HEK293 (cell line): ENCODE data around the gene RBBP7.

Experiments
- CTCF ChIA-PET: fragments of 350-600 bp; formaldehyde crosslinking; extraction: SDS; loops from one replicate; lab custom pipeline; 2021; ENCODE audit warnings: antibody characterized with exemption; lab: Yijun Ruan, JAX
- POLR2A ChIA-PET: fragments of 300-600 bp; formaldehyde crosslinking; extraction: SDS; loops from one replicate; lab custom pipeline; 2020; ENCODE audit warnings: antibody characterized with exemption, inconsistent platforms; lab: Yijun Ruan, JAX
- H3K27ac ChIP-seq: fragments of 200-500 bp; sonication (Bioruptor generic); 2 replicates; pipeline ENCODE4 v1.5.1; 2014; ENCODE audit warnings: low read depth, low read length, control low read depth, inconsistent platforms; ENCODE audit errors: extremely low read depth
- H3K36me3 ChIP-seq, 2 experiments: fragments of 200-500 bp in 1 of 2; sonication (Bioruptor generic) in 1 of 2; 1 replicate in 1 of 2; 2 replicates in 1 of 2; pipeline ENCODE4 v1.5.1; 2014 to 2017; ENCODE audit warnings: inconsistent platforms in 2 of 2, low read length in 2 of 2; ENCODE audit not compliant: control insufficient read depth in 2 of 2, insufficient read depth in 1 of 2
- H3K4me1 ChIP-seq: fragments of 200-500 bp; sonication (Bioruptor generic); 2 replicates; pipeline ENCODE4 v1.5.1; 2014; ENCODE audit warnings: mild to moderate bottlenecking, low read length, inconsistent platforms; ENCODE audit not compliant: control insufficient read depth, insufficient read depth
- H3K4me3 ChIP-seq: 2 replicates; pipeline ENCODE4 v1.5.1; 2011; ENCODE audit warnings: low read depth, mild to moderate bottlenecking, control low read depth, low read length, moderate library complexity
- H3K9me3 ChIP-seq: fragments of 200-500 bp; sonication (Bioruptor generic); 2 replicates; pipeline ENCODE4 v1.5.1; 2014; ENCODE audit warnings: low read depth, low read length, inconsistent platforms; ENCODE audit not compliant: control insufficient read depth, insufficient read depth
- IKZF3 ChIP-seq: fragments of 450-650 bp; IDR thresholded peaks from 2 replicates; pipeline ENCODE4 v1.5.0; 2018; ENCODE audit warnings: missing biosample characterization, mild to moderate bottlenecking, missing genetic modification characterization, moderate library complexity
- SCRT2 ChIP-seq: fragments of 450-650 bp; formaldehyde crosslinking; IDR thresholded peaks from 2 replicates; pipeline ENCODE4 v1.5.1; 2016; ENCODE audit warnings: missing biosample characterization, missing genetic modification characterization
- YY2 ChIP-seq: fragments of 450-650 bp; formaldehyde crosslinking; IDR thresholded peaks from 2 replicates; pipeline ENCODE4 v1.5.1; 2016; ENCODE audit warnings: missing biosample characterization, missing genetic modification characterization
- ZBTB21 ChIP-seq: fragments of 450-650 bp; formaldehyde crosslinking; IDR thresholded peaks from 2 replicates; pipeline ENCODE4 v1.5.1; 2017; ENCODE audit warnings: missing biosample characterization, missing genetic modification characterization
- ZNF521 ChIP-seq: fragments of 450-650 bp; formaldehyde crosslinking; IDR thresholded peaks from 2 replicates; pipeline ENCODE4 v1.5.1; 2017; ENCODE audit warnings: missing biosample characterization, mild to moderate bottlenecking, missing genetic modification characterization
- ZNF768 ChIP-seq: fragments of 450-650 bp; formaldehyde crosslinking; IDR thresholded peaks from 2 replicates; pipeline ENCODE4 v1.5.1; 2018; ENCODE audit warnings: missing biosample characterization, mild to moderate bottlenecking, missing genetic modification characterization
- TF ChIP-seq, protein P1 (sequence below): fragments of 450-650 bp; formaldehyde crosslinking; IDR thresholded peaks from 2 replicates; pipeline ENCODE4 v1.5.1; 2017; ENCODE audit warnings: missing biosample characterization, missing genetic modification characterization
- TF ChIP-seq, protein P2 (sequence below): fragments of 450-650 bp; formaldehyde crosslinking; IDR thresholded peaks from 2 replicates; pipeline ENCODE4 v1.5.1; 2016; ENCODE audit warnings: missing biosample characterization, missing genetic modification characterization
- TF ChIP-seq, protein P3 (sequence below): fragments of 450-650 bp; formaldehyde crosslinking; IDR thresholded peaks from 2 replicates; pipeline ENCODE4 v1.5.1; 2016; ENCODE audit warnings: missing biosample characterization, missing genetic modification characterization, borderline replicate concordance
- TF ChIP-seq, protein P4 (sequence below): fragments of 450-650 bp; formaldehyde crosslinking; IDR thresholded peaks from 2 replicates; pipeline ENCODE4 v1.5.1; 2017; ENCODE audit warnings: missing biosample characterization, missing genetic modification characterization

Gene RBBP7

DNA sequence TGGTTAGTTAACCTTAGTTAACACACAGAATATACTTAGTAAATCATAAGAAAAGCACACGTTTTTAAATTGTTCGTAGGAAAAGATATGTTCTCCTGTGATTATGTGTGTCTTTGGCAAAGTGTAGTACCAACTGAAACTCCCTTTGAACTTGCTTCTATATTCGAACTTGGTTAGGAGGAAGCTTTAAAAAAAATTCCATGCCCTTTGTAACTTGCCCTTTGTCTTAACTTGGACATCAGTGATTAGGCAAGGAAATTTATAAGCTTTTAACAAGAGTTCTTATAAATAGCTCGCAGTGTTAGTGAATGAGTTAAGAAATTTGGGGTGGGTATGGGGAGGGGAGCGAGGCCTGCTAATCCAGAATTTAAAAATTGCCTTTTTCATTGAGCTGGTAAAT is 50.5 kb downstream of the RBBP7 start (continued):
- no peak for TF ChIP-seq ZBTB21 (tag by site-specific recombination)
- TF ChIP-seq ZNF521: no peak

DNA sequence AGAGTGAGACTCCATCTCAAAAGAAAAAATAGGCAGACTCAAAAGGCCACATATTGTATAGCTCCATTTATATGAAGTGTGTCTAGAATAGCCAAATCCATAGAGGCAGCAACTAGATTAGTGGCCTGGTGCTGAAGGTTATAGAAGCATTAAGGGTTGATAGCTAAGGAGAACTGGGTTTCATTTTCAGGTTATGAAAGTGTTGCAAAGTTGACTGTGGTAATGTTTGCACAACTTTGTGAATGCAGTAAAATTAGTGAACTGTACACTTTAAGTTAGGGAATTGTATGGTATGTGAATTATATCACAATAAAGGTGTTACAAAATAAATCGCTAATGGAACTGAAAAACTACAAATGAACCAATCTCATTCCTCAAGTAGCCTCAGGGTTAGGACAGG is 55.6 kb downstream of the RBBP7 start:
- Histone ChIP-seq H3K4me3 (no peak overlapping the region), H3K27ac (no peak overlapping the region), H3K36me3 (peaks cover 17 to 45% of the 10 kb centered on the region in 2 experiments), H3K4me1 (no peaks in the 10 kb centered on the region), H3K9me3 (no peaks in the 10 kb centered on the region)
- ChIA-PET POLR2A (no interaction called here), CTCF (interaction anchor here (0.8 to 1.0 kb wide), 2 partner anchors 9 to 11 kb away, joined by 3 read pairs; no protein-coding TSS in a partner anchor)
- TF ChIP-seq, protein P1, sequence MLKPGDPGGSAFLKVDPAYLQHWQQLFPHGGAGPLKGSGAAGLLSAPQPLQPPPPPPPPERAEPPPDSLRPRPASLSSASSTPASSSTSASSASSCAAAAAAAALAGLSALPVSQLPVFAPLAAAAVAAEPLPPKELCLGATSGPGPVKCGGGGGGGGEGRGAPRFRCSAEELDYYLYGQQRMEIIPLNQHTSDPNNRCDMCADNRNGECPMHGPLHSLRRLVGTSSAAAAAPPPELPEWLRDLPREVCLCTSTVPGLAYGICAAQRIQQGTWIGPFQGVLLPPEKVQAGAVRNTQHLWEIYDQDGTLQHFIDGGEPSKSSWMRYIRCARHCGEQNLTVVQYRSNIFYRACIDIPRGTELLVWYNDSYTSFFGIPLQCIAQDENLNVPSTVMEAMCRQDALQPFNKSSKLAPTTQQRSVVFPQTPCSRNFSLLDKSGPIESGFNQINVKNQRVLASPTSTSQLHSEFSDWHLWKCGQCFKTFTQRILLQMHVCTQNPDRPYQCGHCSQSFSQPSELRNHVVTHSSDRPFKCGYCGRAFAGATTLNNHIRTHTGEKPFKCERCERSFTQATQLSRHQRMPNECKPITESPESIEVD: peak; percentile 29; the same call in 1 of the 2 replicates
- TF ChIP-seq, protein P2, sequence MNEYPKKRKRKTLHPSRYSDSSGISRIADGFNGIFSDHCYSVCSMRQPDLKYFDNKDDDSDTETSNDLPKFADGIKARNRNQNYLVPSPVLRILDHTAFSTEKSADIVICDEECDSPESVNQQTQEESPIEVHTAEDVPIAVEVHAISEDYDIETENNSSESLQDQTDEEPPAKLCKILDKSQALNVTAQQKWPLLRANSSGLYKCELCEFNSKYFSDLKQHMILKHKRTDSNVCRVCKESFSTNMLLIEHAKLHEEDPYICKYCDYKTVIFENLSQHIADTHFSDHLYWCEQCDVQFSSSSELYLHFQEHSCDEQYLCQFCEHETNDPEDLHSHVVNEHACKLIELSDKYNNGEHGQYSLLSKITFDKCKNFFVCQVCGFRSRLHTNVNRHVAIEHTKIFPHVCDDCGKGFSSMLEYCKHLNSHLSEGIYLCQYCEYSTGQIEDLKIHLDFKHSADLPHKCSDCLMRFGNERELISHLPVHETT: no peak
- TF ChIP-seq YY2 (tag by site-specific recombination): no peak

DNA sequence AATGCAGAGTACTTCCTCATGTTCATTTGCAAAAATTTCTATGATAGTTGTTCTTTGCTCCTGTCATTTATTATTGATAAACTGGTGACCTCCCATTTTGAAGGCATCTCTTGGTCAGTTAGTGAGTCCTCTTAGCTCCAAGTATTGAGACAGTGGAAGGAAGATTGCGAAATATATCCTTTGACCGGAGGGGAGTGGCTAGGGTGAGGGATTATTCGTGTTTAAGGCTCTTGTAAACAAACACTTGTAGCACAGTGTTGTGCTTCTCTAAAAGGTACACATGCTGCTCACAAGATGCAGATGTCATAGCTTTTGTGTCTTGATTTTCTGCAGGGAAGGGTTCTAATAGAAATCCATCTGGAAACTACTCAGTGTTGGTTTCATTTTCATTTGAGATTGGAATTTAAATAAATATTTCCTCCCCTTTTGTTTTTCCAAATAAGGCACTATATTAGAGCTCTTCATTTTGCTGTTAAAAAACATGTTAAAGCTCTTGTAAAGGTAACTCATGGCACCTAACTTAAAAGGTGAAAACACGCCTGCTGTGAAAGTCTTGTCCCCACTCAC is 62.1 kb downstream of the RBBP7 start:
- ChIA-PET POLR2A (interaction anchor here (1.3 to 1.9 kb wide), 4 partner anchors 19 to 88 kb away, joined by 4 to 8 read pairs (median 6); partner anchors contain the start of genes RBBP7 and SYAP1), CTCF (interaction anchor here (0.6 to 4.4 kb wide), 12 partner anchors 10 to 888 kb away, joined by 3 to 16 read pairs (median 4); no protein-coding TSS in a partner anchor)
- H3K4me3 ChIP-seq: no peak overlapping the region
- TF ChIP-seq, protein P3, sequence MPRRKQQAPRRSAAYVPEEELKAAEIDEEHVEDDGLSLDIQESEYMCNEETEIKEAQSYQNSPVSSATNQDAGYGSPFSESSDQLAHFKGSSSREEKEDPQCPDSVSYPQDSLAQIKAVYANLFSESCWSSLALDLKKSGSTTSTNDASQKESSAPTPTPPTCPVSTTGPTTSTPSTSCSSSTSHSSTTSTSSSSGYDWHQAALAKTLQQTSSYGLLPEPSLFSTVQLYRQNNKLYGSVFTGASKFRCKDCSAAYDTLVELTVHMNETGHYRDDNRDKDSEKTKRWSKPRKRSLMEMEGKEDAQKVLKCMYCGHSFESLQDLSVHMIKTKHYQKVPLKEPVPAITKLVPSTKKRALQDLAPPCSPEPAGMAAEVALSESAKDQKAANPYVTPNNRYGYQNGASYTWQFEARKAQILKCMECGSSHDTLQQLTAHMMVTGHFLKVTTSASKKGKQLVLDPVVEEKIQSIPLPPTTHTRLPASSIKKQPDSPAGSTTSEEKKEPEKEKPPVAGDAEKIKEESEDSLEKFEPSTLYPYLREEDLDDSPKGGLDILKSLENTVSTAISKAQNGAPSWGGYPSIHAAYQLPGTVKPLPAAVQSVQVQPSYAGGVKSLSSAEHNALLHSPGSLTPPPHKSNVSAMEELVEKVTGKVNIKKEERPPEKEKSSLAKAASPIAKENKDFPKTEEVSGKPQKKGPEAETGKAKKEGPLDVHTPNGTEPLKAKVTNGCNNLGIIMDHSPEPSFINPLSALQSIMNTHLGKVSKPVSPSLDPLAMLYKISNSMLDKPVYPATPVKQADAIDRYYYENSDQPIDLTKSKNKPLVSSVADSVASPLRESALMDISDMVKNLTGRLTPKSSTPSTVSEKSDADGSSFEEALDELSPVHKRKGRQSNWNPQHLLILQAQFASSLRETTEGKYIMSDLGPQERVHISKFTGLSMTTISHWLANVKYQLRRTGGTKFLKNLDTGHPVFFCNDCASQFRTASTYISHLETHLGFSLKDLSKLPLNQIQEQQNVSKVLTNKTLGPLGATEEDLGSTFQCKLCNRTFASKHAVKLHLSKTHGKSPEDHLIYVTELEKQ (tag by site-specific recombination): no peak
- TF ChIP-seq, protein P4, sequence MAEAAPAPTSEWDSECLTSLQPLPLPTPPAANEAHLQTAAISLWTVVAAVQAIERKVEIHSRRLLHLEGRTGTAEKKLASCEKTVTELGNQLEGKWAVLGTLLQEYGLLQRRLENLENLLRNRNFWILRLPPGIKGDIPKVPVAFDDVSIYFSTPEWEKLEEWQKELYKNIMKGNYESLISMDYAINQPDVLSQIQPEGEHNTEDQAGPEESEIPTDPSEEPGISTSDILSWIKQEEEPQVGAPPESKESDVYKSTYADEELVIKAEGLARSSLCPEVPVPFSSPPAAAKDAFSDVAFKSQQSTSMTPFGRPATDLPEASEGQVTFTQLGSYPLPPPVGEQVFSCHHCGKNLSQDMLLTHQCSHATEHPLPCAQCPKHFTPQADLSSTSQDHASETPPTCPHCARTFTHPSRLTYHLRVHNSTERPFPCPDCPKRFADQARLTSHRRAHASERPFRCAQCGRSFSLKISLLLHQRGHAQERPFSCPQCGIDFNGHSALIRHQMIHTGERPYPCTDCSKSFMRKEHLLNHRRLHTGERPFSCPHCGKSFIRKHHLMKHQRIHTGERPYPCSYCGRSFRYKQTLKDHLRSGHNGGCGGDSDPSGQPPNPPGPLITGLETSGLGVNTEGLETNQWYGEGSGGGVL: no peak
- TF ChIP-seq SCRT2 (tag by site-specific recombination): peak; percentile 83
- H3K9me3 ChIP-seq: no peaks in the 10 kb centered on the region
- H3K27ac ChIP-seq: no peak overlapping the region
- H3K36me3 ChIP-seq: peaks cover 5 to 29% of the 10 kb centered on the region in 2 experiments
- H3K4me1 ChIP-seq: peaks cover 9% of the 10 kb centered on the region

DNA sequence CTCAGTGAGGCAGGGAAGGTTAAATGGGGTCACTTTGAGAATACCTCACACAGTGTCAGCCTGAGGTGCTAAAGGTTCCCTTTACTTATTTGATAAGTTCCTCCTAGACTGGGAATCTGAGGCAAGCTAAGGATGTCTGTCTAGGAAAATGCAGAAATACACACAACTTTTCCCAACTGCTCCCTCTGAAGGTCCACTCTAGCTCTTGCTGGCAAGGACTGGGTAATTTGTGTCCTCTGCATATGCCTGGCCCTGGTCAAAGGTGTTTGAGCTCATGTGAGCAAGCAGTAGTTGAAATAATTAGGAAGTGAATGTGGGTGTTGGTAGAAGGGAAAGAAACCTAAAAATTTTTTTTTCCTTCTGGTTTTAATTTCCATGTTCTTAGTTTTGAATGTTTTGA is 62.6 kb downstream of the RBBP7 start:
- Histone ChIP-seq H3K4me3 (no peak overlapping the region), H3K27ac (no peak overlapping the region), H3K4me1 (peaks cover 9% of the 10 kb centered on the region), H3K36me3 (peaks cover 4 to 28% of the 10 kb centered on the region in 2 experiments), H3K9me3 (no peaks in the 10 kb centered on the region)
- TF ChIP-seq IKZF3 (tag by site-specific recombination) (0 out of 2 replicates have a peak, but pooled peaks have one; percentile 46), ZNF768 (tag by site-specific recombination) (no peak)
- POLR2A ChIA-PET: interaction anchor here (1.3 to 1.9 kb wide), 4 partner anchors 19 to 88 kb away, joined by 4 to 8 read pairs (median 6); partner anchors contain the start of genes RBBP7 and SYAP1
- CTCF ChIA-PET: interaction anchor here (0.6 to 4.4 kb wide), 13 partner anchors 10 to 888 kb away, joined by 3 to 16 read pairs (median 5); no protein-coding TSS in a partner anchor
